Choroid plexus epithelial cell (primary cell): ENCODE data around the gene ITGB8.

Experiments used
- DNase-seq: peaks from one replicate; pipeline ENCODE4 v3.0.0-alpha.2; 2010; ENCODE audit warnings: low read depth
- H3K4me3 ChIP-seq: 2 replicates; pipeline ENCODE4 v1.5.1; 2011; ENCODE audit warnings: low read depth, mild to moderate bottlenecking, control low read depth, low read length, moderate library complexity
- TF ChIP-seq, protein P1 (sequence below): conservative IDR thresholded peaks from 2 replicates; pipeline ENCODE4 v1.5.1; 2011; ENCODE audit warnings: low read depth, mild to moderate bottlenecking, control low read depth, inconsistent platforms, low read length, moderate library complexity

The ITGB8 gene

DNA sequence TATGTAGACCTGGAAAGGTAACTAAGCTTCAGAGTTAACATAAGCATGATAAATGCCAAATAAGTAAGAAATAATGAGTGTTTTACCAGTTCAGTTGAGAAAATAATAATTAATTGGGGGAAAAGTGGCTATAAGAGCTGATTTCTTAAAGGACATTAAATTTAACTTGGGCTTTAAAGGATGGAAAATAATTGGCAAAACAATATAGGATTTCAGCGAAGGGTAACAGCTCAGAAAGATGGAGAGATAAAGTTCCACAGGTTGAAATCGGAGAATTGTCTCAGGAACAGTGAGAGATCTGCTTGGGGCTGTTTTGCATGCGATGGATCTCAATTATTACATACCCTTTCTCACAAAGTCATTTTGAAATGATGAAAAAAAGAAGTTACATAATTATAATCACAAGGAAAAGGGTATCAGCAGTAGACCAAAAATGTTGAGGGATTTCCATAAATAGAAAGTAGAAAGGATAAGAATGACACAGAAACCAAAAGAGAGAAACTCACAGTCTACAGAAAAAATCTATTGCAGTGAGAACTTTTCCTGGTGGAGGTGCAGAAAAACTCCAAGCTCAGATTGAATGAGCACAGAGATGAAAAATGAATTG lies 40.1 kb upstream of the ITGB8 start:
- no peak for DNase-seq
- TF ChIP-seq, protein P1, sequence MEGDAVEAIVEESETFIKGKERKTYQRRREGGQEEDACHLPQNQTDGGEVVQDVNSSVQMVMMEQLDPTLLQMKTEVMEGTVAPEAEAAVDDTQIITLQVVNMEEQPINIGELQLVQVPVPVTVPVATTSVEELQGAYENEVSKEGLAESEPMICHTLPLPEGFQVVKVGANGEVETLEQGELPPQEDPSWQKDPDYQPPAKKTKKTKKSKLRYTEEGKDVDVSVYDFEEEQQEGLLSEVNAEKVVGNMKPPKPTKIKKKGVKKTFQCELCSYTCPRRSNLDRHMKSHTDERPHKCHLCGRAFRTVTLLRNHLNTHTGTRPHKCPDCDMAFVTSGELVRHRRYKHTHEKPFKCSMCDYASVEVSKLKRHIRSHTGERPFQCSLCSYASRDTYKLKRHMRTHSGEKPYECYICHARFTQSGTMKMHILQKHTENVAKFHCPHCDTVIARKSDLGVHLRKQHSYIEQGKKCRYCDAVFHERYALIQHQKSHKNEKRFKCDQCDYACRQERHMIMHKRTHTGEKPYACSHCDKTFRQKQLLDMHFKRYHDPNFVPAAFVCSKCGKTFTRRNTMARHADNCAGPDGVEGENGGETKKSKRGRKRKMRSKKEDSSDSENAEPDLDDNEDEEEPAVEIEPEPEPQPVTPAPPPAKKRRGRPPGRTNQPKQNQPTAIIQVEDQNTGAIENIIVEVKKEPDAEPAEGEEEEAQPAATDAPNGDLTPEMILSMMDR: no peak
- H3K4me3 ChIP-seq: no peak overlapping the region

DNA sequence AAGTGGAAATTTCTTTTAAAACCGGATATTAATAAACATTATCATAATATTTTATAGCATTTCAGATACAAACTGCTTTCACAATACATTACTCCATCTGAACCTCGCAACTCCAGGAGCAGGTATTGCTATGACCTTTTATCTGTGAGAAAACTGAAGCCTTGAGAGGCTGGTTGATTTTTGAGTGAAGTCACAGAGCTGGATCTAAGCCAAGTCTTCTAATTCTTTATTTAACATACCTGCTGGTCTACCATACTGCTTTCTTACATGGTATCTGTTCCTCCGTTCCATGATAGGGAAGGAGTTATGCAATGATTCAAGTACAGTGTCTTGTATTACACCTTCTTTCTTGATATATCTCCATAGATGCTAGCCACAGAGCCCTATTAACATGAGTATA lies 37.4 kb upstream of the ITGB8 start:
- DNase-seq: no peak
- H3K4me3 ChIP-seq: no peak overlapping the region
- TF ChIP-seq, protein P1: no peak

DNA sequence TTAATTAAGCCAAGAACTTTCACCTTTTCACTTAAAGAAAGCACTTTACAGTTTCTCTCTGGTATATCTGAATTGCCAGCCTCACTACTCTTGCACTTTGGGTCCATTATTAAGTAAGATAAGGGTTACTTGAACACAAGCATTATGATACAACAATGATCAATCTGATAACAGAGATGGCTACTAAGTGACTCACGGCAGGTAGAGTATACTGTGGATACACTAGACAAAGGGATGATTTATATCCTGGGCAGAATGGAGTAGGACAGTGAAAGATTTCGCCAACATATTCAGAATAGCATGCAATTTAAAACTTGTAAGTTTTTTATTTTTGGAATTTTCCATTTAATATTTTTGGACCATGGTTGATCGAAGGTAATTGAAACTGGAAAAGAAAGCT lies 34.3 kb upstream of the ITGB8 start:
- TF ChIP-seq, protein P1: no peak
- no peak for DNase-seq
- H3K4me3 ChIP-seq: no peak overlapping the region

DNA sequence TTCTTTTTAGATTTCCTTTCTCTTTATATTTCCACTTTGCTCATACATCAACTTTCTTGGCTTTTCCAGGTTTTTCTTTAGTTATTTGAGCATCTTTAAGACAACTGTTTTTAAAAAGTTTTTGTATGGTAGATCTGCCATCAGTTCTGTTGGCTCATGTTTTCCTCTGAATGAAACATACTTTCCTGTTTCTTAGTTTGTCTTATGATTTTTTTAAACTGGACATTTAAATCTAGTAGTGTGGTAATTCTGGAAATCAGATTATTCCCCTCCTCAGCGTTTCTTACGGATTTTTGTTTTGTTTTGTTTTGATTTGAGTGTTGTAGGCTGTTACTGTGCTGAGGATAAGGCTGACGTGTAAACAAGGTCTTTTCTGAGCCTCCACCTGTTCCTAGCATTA lies 33.8 kb upstream of the ITGB8 start:
- TF ChIP-seq, protein P1: no peak
- DNase-seq: no peak
- no peak overlapping the region for H3K4me3 ChIP-seq

DNA sequence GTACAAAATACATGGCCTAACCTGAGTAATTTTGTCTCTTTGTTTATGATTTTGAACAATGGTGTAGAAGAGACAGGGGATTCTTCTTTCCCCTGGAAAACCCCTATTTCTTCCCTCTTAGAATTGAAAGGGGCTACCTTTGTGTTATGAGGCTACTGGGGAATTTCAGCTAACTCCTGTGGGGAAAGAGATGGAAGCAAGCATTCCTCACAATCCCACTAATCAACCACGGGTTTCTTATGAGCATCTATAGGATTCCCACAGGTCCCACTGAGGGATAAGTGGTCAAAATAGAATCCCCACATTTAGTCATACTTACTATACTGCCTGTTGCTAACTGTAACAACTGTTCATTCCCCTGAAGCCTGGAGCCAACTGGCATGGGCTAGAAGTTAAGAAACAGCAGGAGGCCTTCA lies 32.2 kb upstream of the ITGB8 start:
- TF ChIP-seq, protein P1: no peak
- H3K4me3 ChIP-seq: no peak overlapping the region
- no peak for DNase-seq

DNA sequence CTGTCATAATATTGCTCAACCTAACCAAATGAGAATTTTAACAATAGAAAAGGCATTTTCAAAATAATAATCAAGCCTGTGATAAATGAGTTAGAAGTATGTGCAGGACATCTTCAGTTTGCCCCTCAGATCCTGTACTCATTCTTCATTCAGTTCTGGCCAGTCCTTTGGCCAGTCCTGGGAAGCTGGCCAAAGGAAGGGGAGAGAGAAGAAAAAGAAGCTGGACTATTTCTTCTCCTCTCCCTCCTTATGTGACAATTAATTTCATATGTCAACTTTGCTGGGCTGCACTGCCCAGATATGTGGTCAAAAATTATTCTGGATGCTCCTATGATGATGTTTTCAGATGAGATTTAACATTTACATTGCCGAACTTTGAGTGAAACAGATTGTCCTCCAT lies 31.6 kb upstream of the ITGB8 start:
- TF ChIP-seq, protein P1: no peak
- no peak for DNase-seq
- no peak overlapping the region for H3K4me3 ChIP-seq

DNA sequence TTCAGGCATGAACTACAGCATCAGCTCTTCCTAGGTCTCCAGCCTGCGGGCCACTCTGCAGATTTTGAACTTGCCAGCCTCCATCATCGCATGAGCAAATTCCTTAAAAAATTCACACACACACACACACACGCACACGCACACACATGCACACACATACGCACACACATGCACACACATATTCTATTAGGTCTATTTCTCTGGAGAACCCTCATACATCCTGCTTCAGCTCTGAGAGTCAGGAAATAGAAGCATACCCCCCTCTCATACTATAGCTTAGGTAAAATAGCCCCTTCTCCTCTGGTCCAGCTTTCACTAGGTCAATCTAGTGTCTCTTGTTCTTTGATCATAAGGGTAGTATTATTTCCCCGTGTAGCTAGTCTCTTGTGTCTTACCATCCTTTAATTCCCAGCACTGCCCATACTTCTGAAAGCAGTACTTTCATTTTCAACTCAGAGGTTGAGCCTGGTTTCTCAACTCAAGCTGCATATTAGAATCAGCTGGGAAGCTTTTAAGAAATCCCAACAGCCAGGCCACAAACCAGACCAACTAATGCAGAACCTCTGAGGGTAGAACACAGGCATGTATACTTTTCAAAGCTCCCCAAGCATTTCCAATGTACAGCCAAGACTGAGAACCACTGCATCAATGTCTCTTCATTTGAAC lies 30.9 kb upstream of the ITGB8 start:
- H3K4me3 ChIP-seq: no peak overlapping the region
- peak; percentile 74 for DNase-seq
- TF ChIP-seq, protein P1: no peak
